Heart left ventricle (tissue), 16 donors: ENCODE data around the gene RNF207. TPM values are rescaled to one million over a fixed set of nuclear protein-coding genes. Genes with fewer than 3 reads are reported as not detected.

Experiments used
- ATAC-seq, 4 donors: fragments of 200-7000 bp; cut with Tn5 transposase; one replicate each; pipeline ENCODE4 v1.9.1; 2020 to 2022; ENCODE audit warnings: moderate library complexity in 4 of 4, mild to moderate bottlenecking in 3 of 4, moderate number of reproducible peaks in 1 of 4
- DNase-seq, 5 donors: peaks; one replicate each; pipeline ENCODE4 v3.0.0-alpha.2; 2020
- H3K27ac ChIP-seq, 12 donors: fragments of 200-600 bp; sonication (generic) in 4 of 12; one replicate each; pipeline versions ENCODE4 v1.5.0 to v1.8.0; 2016 to 2022; ENCODE audit warnings: mild to moderate bottlenecking in 2 of 12
- H3K27me3 ChIP-seq, 9 donors: fragments of 200-600 bp; sonication (generic) in 2 of 9; one replicate each; pipeline versions ENCODE4 v1.5.1 to v1.8.0; 2016 to 2022; ENCODE audit warnings: mild to moderate bottlenecking in 3 of 9
- H3K36me3 ChIP-seq, 9 donors: fragments of 200-600 bp; sonication (generic) in 2 of 9; one replicate each; pipeline versions ENCODE4 v1.5.0 to v1.8.0; 2018 to 2022; ENCODE audit warnings: mild to moderate bottlenecking in 2 of 9
- H3K4me1 ChIP-seq, 12 donors: fragments of 200-600 bp; sonication (generic) in 4 of 12; one replicate each; pipeline versions ENCODE4 v1.5.0 to v1.8.0; 2016 to 2022; ENCODE audit warnings: mild to moderate bottlenecking in 3 of 12
- H3K4me3 ChIP-seq, 12 donors: fragments of 200-600 bp; sonication (generic) in 4 of 12; one replicate each; pipeline versions ENCODE4 v1.5.0 to v1.8.0; 2017 to 2022; ENCODE audit warnings: mild to moderate bottlenecking in 9 of 12, moderate library complexity in 4 of 12
- H3K9me3 ChIP-seq, 12 donors: fragments of 200-600 bp; sonication (generic) in 4 of 12; one replicate each; pipeline versions ENCODE4 v1.5.0 to v1.8.0; 2016 to 2022; ENCODE audit warnings: mild to moderate bottlenecking in 1 of 12
- POLR2A ChIP-seq, 2 donors: fragments of 450-650 bp; IDR thresholded peaks; one replicate each; pipeline ENCODE4 v1.6.1; 2017; ENCODE audit warnings: antibody characterized with exemption in 2 of 2, mild to moderate bottlenecking in 2 of 2, moderate library complexity in 2 of 2
- WGBS, 4 donors: extraction: QIAGEN DNeasy Blood & Tissue Kit in 2 of 4; methylation state at CpG; one replicate each; pipeline versions ENCODE4 v1.1.5 to v1.1.7; 2013 to 2018; 5-methylcytosine and 5-hydroxymethylcytosine counted together
- intact Hi-C, 10 donors: fragments of 100-400 bp; cut with DNase I; formaldehyde crosslinking; loops; one replicate each; pipeline versions ENCODE4 v1.11.1 to v1.14.2; 2022
- polyA plus RNA-seq, 2 donors: library from polyadenylated mRNA; stranded (reverse); fragments of 200-250 nt; gene quantifications; one replicate each; pipeline ENCODE4 v1.2.3, GENCODE V29; 2013
- total RNA-seq, 9 donors: library from RNA; depleted of rRNA in 2 of 9; stranded (reverse); fragments of >200 nt in 2 of 9; fragmentation: NEBNext Ultra II Directional in 3 of 9; extraction: Animal tissue kit (Norgen Biotek cat#: 25700) in 3 of 9; gene quantifications; one replicate each; pipeline versions ENCODE4 v1.1.0 to v1.2.4, GENCODE V29; 2016 to 2023
- TF ChIP-seq, protein P1 (sequence below), 12 donors: fragments of 200-600 bp; sonication (generic) in 4 of 12; IDR thresholded peaks; one replicate each; pipeline versions ENCODE4 v1.5.0 to v1.8.0; 2018 to 2022; ENCODE audit warnings: antibody characterized with exemption in 12 of 12, mild to moderate bottlenecking in 5 of 12
- donor health status: ischemic (EF 13 %, LVEDD 7.1; RV severe dilation, severe dysfunction).
- donor health status: healthy with polysubstance abuse.
- donor health status: DM: no; HTN: yes; CAD: no.
- donor health status: DM: no; HTN: no; CAD: no.
- donor health status: ischemic (EF 25% LVEDD 6.9; RV normal size, moderate dysfunction).
- donor health status: ischemic (EF 25% LVEDD 5.7; RV mildly dilated, moderate dysfunction).
- donor health status: healthy.
- donor health status: DM: yes; HTN: yes; CAD: no.
- donor health status: ischemic (EF 35%, LVEDD 5.7; RV mildly dilated, moderate dysfunction).
- donor health status: nonischemic (EF 11% LVEDD 7.7; RV severe dilation, severe dysfunction).
- donor health status: DM: yes; HTN: yes; CAD: no.
- donor health status: PGD.
- donor health status: ischemic (EF 29% LVEDD 5.4; RV normal size, mild dysfunction).
- donor health status: nonischemic (EF 23%, LVEDD 6.1; RV moderate dilation, normal function).

RNF207 gene
- total and polyA plus RNA-seq, 11 donors = 10.6 to 126 (median 58.2) TPM

DNA sequence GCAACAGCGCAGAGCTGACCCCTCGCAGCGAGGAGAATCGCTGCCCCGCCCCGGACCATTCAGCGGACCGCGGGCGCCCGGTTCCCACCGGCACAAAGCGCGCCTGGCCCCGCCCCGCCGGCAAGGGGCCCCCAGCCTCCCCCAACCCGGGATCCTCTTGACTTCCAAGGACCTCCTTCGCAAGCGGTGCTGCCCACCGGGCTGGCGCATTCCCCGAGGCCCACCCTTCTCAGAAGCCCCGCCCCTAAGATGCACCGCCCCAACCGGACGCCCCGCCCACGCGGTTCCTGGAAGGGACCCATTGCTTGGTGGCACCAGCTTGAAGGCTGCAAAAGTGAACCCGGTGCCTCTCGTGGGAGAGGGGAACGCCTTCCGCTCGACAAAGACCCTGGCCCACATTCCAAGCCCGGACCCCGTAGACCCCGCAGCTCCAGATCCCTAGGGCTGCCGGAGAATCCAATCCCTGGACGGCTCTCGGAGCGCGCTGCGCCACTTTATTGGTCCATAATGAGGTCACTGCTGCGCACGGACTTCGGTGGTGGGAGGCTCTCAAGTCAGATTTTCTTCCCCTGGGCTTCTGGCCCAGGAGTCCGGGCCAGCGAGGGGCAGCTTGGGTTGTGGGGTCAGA is 40.1 kb downstream of the RNF207 start:
- no peak for ATAC-seq
- TF ChIP-seq, protein P1, sequence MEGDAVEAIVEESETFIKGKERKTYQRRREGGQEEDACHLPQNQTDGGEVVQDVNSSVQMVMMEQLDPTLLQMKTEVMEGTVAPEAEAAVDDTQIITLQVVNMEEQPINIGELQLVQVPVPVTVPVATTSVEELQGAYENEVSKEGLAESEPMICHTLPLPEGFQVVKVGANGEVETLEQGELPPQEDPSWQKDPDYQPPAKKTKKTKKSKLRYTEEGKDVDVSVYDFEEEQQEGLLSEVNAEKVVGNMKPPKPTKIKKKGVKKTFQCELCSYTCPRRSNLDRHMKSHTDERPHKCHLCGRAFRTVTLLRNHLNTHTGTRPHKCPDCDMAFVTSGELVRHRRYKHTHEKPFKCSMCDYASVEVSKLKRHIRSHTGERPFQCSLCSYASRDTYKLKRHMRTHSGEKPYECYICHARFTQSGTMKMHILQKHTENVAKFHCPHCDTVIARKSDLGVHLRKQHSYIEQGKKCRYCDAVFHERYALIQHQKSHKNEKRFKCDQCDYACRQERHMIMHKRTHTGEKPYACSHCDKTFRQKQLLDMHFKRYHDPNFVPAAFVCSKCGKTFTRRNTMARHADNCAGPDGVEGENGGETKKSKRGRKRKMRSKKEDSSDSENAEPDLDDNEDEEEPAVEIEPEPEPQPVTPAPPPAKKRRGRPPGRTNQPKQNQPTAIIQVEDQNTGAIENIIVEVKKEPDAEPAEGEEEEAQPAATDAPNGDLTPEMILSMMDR (IDR thresholded peaks at IDR 0.05) = no peak
- TF ChIP-seq POLR2A (IDR thresholded peaks at IDR 0.05) = no peak
- intact Hi-C loops = loop anchor here (1.0 to 10.0 kb wide), 16 partner anchors 35 to 204 kb away; no protein-coding TSS in a partner anchor
- DNase-seq = no peak
- peaks cover 0 to 56% (median 28%) of the 10 kb centered on the region in 12 donors for H3K4me1 ChIP-seq
- H3K9me3 ChIP-seq = no peaks in the 10 kb centered on the region
- H3K27ac ChIP-seq = no peak overlapping the region
- H3K27me3 ChIP-seq = peaks cover 35 to 97% (median 65%) of the 10 kb centered on the region in 9 donors
- peak overlapping the region in 1 of 12 donors; percentile 25 for H3K4me3 ChIP-seq
- 3 to 20% (median 4%) methylated on average over 9 to 49 of the region's 49 CpGs for WGBS, 4 donors
- no peaks in the 10 kb centered on the region for H3K36me3 ChIP-seq

DNA sequence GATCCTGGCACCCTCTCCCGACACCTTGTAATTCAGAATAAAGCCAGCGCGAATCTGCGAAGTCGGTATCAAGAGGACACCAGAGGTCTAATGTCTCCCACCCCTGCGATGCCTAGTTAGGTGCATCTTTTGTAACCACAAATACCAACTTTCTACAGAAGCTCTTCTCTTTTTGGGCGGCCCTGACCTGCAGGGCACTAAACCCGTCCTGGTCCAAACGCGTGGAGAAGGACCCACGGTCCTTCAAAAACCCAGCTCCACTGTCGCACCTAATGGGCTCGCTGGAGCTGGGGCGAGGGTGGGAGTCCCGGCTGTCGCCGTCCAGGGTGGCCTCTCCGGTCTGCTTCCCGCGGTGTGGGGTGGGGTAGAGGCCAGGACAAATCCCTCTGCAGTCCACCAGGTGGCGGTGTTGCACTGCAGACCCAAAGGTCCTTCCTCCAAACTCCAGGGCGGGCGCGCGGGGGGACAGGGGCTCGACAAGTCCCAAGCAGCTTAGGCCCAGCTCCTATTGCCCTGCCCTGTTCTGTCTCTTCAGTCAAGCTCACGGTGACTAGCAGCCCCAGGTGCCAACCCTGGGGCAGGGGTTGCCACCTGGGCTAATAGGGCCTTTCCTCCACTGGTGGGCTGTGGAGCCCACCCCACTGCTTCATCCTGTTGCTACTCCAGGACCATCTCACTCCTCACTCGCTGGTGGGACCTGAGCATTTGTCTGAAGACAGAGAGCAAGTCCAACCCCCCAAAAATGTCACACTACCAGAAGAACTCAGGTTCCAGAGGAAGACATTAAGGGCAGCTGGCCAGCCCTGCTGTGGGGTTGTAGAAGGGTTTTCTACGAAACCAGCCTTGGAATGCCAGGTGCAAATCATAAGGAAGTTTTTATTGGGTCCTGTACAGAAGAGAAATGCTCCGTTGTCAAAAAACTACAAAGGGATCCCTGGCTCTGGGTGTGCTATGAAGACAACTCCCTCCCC is 40.9 kb downstream of the RNF207 start:
- DNase-seq (peak; percentile 77 to 91 (median 82)), ATAC-seq (peak; percentile 37 to 77 (median 62))
- WGBS, 4 donors = 6 to 7% (median 7%) methylated on average over 26 to 30 of the region's 30 CpGs
- intact Hi-C loops = loop anchor here (1.0 to 10.0 kb wide), 14 partner anchors 34 to 204 kb away; no protein-coding TSS in a partner anchor
- H3K27ac ChIP-seq = no peak overlapping the region
- no peaks in the 10 kb centered on the region for H3K9me3 ChIP-seq
- H3K27me3 ChIP-seq = peaks cover 28 to 97% (median 63%) of the 10 kb centered on the region in 9 donors
- no peaks in the 10 kb centered on the region for H3K36me3 ChIP-seq
- peaks cover 0 to 50% (median 26%) of the 10 kb centered on the region in 12 donors for H3K4me1 ChIP-seq
- no peak overlapping the region for H3K4me3 ChIP-seq
- TF ChIP-seq, protein P1 (IDR thresholded peaks at IDR 0.05) = peak; percentile 88 to 96 (median 94)
- TF ChIP-seq POLR2A (IDR thresholded peaks at IDR 0.05) = no peak

DNA sequence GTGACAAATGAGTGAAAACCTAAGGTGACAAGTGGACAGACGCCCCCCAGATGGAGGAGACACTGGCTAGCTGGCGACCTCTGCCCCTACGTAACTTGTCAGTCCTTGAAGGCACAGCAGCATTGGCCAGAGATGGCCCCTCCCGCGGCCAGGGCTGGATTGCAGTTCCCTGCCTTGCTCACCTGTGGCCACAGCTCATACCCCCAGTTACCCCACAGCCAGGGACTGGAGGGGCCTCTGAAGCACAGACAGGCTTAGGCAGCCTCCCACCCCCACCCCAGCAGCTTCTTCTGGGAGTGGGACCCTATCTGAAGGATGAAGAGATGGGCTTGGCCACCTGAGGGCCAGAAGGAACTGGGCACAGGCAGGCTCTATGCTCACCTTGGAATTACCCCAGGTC is 41.7 kb downstream of the RNF207 start:
- no peak overlapping the region for H3K27ac ChIP-seq
- no peak for ATAC-seq
- DNase-seq = no peak
- no peak for TF ChIP-seq POLR2A (IDR thresholded peaks at IDR 0.05)
- TF ChIP-seq, protein P1 (IDR thresholded peaks at IDR 0.05) = no peak
- H3K9me3 ChIP-seq = no peaks in the 10 kb centered on the region
- intact Hi-C loops = loop anchor here (2.0 to 10.0 kb wide), 13 partner anchors 33 to 205 kb away; no protein-coding TSS in a partner anchor
- no peaks in the 10 kb centered on the region for H3K36me3 ChIP-seq
- peaks cover 22 to 94% (median 62%) of the 10 kb centered on the region in 9 donors for H3K27me3 ChIP-seq
- WGBS, 4 donors = 44 to 81% (median 65%) methylated on average over 5 of the region's 5 CpGs
- peaks cover 0 to 41% (median 18%) of the 10 kb centered on the region in 12 donors for H3K4me1 ChIP-seq
- no peak overlapping the region for H3K4me3 ChIP-seq
